Central memory CD4-positive, alpha-beta T cell (primary cell): ENCODE data around the gene VEZF1.

Source experiments
- DNase-seq: peaks from one replicate; pipeline ENCODE4 v3.0.0; 2022

The VEZF1 gene

DNA sequence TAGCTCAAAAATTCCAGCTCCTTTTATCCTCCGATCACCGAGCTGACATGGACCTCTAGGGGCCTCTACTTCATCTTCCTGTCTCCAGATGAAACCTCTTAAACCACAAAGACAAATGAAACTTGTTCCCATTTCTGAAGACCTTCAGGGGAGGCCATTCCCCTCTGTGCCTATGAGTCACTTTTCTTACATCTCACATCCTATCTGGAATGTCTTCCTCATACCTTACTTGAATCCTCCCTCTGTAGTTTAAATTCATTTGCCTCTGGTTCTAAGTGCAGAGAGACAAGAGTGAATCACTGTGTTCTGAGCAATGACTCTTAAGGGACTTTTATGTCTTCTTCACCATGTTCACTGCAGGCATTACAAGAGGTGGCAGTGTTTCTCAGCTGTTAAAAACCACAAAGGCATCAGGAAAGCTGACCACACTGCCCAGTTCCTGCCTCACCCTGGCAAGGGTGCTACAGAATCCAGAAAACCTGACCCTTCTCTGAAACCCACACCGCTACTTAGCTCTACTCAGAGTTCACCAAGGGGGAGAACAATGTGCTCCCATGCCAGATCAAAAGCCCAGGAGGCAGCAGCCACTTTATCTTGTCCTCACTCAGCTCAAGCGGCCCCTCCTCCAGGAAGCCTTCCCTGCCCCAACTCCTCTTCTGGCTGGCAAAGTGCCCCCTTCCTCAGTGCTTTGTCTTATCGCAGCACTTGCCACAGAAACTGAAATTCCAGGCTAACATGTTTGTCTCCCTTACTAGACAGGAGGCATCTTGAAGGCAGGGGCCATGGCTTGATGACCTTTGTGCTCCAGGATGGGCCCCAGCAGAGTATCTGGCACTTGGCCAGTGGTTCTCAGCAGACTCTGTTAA is 39.3 kb downstream of the VEZF1 start:
- DNase-seq: no peak

DNA sequence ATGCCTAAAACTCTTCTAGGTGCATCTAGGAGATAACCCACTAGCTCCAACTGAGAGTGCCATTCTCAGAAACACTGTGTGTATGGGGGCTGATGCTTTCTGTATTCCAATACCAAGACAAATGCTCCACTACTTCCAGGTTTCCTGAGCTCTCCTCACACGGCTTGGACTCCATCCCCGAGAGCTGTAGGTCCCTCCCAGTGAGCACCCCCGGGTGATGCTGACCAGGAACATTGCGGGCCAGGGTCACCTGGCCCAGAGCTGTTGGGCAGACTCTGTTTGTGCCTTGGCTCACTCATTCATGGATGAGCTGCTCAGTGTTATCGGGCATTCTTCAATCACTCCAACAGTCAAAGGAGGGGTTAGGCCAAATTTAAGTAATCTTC is 39.9 kb downstream of the VEZF1 start:
- DNase-seq: no peak

DNA sequence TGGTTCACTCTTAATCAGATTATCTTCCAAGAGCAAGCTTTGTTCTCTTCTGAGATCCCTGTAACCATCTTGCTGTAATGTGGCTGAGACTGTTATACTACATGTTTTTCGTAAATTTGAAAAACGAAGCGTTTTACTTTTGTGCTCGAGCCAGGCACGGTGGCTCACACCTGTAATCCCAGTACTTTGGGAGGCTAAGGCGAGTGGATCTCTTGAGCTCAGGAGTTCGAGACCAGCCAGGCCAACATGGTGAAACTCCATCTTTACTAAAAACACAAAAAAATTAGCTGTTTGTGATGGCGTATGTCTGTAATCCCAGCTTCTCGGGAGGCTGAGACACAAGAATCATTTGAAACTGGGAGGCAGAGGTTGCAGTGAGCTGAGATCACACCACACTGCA is 40.7 kb downstream of the VEZF1 start:
- DNase-seq: no peak

DNA sequence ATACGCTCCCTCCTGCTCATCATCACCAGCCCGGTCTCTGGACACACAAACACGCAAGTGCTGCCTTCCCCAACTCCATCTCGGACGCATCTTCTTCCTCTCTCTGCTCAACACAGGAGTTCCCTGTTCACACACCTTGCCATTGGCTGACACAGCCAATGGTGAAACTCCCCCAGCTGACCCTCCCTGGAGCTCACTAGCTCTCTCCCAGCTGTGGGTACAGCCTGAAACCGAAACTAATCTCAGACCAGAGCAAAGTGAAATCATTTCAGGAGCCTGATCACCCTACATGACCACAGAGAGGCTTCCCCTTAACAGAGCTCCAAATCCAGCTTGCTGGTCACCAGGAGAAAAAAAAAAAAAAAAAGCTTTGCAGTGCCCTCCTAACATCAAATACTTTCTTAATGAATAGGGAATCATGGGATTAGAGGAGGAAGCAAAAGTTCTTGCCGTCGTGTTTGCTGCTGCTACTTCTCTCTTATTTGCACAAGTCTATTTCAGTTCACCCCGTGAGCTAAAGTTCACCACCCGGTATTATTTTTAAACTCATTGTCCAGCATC is 41.2 kb downstream of the VEZF1 start:
- peak; percentile 19 for DNase-seq

DNA sequence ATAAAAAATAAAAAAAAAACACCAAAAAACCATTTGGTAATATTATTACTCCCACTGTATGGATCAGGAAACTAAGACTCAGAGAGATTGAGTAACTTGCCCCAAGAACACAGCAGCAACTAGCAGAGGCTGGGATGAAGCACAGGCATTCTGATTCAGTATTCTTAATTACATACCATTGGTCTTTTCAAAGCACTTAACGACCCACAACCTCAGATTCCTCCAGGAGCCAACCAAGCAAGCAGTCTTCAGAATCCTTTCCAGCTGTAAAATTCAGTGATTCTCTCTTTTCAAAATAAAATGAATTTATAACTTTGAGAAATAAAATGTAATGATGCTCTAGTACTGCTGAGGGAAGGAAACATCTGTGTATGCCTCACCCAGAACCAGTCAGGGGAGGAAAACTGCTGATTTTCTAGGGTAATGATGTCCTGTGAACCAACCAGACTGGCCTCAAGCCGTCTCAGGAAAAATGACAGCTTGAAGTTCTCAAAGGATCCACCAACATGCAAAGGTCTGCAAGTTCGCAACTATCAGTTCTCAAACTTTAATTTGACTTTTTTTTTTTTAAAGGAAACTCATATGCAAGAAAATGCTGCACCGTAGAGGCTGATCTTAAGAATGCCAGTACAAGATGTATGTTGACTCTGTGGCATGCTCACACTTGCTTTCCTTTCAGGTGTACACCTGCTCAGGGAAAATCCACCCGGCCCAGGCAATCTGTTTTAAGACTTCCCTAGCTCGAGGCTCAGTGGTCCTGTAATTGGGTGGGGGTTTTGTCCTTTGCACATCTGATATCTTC is 41.9 kb downstream of the VEZF1 start:
- DNase-seq: no peak

DNA sequence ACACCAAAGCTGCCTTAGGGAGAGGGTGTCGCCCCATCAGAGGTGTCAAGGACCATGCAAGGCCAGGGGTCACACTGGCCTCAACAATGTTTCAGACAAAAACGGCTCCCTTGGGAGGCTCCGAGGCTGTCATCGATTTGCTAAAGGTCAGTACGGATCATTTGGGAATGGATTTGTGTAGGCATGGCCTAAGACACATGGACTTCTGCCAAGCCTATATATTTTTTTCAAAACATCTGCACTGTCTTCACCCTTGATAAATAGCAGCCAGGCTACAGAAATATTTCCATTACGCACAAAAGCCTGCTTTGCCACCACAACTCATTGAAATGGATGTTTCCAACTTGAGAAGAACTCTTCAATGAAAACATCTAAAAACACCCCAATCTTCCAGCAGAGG is 43.1 kb downstream of the VEZF1 start:
- no peak for DNase-seq

DNA sequence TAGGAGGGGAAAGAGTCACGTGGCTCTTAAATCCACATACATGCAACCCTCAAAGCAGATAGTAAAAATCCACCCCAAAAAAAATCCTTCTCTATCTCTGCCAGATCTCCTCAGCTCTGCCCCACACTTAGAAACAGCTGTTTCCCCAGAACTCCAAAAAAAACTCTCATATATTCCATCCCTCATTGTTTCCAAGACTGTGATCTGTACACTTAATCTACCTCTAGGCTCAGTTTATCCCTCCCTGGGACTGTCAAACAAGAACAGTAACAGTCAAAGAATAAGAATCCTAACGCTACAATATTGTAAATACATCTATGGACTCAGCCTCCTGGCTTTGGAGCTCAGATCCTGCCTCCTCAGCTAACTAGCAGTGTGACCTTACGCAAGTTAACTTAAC is 44.4 kb downstream of the VEZF1 start:
- DNase-seq: no peak

DNA sequence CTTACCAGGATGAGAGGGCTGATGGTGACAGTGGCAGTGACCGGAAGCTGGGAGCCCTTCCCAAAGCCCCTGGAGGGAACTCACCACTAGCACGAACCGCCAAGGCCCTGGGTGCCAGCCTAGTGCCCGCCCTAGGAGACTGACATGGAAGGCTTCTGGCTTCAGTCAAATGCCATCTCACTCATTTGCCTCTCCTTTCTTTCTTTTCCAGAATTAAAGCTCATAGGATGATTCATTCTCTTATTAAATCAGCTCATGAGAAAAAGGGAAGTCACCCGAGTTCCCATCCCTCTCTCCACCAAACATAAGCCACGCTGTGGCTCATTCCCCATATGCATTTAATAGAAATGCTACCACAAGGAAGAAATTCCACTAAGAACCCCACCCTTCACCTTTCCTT is 44.9 kb downstream of the VEZF1 start:
- no peak for DNase-seq

DNA sequence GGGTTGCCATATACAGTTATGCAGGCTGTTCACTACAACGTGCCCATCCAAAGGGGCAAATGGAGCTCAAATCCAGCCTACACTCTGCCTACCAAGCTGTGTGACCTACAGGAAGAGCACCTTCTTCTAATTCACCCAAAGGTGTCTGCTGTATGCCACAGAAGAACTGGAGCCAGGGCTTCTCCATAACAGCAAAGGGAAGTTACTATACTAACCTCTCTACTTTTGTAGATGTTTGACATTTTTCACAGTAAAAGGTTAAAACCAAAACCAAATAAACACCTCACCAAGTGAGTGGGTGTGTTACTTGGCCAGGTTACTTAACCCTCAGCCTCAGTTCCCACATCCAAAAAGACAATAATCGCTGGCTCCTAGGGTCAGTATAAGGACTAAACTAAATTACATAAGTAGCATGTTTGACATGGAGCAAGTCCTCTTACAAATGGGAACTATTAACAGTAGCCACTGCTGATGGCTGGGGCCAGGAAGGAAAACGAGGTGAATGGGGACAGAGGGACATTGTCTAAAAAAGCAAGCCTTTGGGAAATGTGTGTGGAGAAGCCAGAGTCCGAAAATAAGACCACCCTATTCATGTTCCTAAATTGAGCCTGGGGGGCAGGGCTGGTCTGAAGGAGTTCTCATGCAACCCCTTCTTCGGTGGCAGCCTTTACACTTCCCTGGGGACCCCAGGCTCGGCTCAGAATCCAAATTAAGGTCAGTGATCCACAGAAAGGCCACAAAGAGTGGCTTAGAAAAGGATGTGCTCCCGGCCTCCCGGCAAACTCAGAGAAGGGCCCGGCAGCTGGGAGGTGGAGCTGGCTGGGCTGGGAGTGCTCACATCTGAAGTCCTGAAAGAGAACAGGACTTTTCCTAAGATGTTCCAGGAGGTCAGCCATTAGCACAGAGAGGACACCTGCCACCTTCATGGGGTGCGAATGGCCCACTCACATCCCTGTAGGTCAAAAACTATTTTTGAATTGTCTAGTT is 46.4 kb downstream of the VEZF1 start:
- DNase-seq: no peak

DNA sequence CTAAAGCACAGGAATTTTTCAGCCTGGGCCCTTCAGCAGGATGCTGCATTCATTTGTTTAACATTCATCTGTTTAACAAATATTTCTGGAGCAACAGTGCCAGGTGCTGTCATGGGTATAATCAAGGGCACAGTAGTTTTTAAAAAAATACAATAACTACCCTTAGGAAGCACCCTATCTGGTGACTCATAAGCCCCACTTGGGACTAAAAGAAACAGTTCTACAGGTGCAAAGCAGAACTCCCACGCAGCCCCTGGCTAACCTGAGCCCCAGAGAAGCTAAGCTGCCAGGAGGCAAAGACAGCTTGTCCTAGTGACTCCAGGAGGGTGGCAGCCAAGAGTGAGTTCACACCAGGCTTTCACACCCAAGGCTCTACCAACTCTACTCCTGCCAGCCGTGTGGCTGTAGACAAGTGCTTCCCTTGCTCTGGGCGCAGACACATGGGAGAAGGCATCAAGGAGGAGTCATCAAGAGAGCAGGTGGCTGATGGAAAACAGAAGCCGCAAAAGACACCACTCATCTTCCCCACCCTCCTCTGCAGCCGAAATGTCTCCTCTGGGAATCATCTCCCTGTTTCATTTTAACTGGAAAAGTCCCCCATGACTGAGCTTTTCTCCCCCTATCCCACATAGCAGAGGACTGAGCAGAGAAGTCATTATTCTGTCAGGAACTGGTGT is 47.3 kb downstream of the VEZF1 start:
- no peak for DNase-seq

DNA sequence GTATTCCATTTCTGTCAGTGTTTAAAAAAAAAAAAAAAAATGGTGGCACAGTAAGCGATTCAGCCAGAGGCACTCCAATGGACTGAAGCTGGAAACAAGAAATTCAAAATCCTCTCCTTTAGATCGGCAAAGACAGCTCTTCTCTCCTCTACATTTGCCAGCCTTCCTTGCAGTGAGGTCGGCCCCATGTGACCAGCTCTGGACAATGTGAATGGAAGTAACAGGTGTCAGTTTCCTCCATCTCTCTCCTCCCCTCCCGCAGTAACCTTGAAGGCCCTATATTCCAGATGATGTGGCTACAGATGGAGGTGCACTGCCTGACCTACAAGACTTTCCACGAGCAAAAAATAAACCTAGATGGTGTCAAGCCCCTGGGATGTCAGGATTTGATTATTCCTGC is 47.8 kb downstream of the VEZF1 start:
- DNase-seq: no peak

DNA sequence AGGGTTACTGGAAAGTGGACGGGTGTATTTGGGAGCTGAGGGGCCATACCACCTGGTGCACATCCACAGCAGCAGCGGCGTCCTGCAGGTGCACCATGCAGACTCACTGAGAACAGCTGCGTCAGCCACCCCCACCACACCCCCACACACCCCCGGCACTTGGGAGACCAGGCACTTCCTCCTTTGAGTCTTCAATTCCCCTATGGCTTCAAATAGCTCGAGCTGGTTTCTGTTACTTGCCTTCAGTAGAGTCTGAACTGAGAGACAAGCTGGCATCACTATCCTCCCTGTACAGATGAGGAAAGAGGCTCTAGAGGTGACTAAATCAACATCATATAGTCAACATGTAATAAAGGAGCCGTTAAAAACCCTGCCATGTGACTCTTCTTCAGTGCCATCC is 48.3 kb downstream of the VEZF1 start:
- no peak for DNase-seq

DNA sequence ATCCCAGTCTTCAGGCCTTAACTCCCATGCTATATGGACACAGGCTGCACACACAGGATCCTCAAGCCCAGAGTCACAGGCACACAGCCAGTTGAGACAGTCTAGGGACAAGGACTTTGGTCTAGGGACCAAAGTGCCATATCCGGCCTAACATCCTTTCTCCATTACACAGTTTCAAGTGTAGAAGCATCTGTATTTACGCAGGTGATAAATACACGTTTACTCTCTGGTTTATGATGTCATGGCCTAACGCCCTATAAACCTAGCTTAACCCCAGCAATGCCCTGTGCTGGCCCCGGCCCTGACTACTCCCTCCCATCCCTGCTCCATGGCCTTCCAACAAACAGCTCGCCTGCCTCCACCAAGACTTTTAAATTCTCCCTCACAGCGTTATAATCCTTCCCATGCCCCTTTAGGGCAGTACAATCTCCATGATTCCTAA is 50.0 kb downstream of the VEZF1 start:
- DNase-seq: no peak

DNA sequence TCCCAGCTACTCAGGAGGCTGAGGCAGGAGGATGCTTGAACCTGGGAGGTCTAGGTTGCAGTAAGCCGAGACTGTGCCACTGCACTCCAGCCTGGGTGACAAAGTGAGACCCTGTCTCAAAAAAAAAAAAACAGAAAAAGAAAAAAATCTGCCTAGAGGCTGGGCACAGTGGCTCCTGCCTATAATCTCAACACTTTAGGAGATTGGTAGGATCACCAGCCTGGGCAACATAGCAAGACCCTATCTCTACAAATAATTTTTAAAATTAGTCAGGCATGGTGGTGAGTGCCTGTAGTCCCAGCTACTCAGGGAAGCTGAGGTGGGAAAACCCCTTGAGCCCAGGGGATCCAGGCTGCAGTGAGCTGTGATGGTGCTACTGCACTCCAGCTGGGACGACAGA is 50.6 kb downstream of the VEZF1 start:
- DNase-seq: no peak

DNA sequence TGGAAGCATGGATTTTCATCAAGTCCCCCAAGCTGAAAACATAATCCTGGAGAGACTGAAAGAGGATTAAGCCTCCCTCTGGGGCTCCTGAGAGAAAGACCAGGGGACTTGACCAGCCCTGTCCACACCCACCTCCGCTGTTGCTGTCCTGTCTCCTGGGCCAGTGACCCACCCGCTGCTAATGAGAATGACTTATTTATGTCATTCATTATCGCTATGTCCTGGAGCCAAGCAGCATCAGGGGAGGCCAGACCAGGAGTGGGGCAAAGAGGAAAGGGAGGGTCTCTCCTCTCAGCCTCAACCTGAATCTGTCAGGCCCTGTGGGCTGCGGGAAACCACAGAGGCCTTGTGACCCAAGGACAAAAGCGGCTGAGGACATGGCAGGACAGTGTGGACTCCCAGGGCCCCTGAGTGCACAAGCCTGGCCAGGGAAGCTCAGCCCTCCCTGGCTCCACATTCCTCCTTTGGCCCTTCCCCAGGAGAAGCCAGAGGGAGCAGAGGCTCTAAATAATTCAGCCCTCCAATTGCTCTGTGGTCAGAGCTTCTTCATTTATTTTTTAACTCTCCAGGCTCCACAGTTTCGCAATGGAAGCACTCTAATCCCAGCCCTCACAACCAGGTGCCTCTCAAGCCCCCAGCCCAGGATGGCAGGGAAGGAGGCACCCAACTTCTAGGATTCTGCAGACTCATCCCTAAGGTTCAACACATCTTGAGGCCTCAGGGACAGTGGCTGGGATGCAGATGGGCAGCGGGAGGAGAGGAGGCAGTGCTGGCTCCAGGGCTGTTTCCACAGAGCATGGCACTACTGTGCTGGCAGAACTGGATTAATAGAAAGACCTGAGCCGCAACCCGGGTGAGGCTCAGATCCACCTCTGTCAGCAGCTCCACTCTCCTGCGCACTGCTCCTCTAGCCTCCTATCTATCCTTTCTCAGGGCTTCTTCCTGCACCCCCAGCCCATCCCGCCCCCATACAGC is 51.9 kb downstream of the VEZF1 start:
- DNase-seq: no peak

DNA sequence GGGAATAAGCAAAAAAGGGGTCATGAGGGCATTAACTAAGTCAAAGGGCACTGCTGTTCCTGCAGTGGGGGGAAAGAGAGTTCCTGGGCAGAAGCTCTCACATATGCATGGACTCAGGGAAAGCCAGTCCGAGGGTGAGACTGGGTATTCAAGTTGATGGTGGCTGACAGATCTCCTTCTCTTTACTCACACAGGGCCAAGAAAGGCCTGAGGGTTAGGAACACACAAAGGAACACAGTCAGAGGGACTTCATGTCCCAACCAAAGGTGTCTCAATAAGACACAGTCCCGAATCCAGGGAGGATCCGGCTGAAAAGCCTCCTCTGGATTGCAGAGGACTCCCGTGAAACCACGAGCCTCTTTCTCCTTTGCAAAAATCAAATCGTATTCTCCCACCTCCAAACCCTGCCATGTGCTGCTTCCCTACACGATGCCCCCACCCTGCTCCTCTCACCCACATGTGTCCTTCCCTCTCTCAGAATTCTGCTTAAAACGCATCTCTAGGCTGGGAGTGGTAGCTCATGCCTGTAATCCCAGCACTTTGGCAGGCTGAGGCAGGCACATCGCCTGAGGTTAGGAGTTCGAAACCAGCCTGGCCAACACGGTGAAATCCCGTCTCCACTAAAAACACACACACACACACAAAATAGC is 56.4 kb downstream of the VEZF1 start:
- DNase-seq: no peak

DNA sequence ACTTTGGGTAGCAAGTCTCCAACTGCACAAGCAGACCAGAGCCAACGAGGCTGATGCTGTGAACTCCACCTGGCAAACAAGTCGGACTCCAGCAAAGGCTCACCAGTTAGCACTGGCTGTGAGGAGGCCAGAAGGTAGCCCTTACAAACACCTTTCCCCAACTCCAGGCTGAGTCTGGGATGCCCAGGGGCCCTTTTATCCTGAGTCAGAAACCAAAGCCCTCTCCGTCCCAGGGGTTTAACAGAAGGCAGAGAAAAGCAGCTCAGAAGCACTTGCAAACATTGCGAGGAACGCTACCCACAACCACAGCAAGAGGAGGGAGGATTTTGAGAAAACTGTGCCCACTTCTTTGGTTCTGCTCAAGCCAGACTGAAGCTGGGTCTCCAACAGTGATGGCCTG is 57.8 kb downstream of the VEZF1 start:
- DNase-seq: no peak

DNA sequence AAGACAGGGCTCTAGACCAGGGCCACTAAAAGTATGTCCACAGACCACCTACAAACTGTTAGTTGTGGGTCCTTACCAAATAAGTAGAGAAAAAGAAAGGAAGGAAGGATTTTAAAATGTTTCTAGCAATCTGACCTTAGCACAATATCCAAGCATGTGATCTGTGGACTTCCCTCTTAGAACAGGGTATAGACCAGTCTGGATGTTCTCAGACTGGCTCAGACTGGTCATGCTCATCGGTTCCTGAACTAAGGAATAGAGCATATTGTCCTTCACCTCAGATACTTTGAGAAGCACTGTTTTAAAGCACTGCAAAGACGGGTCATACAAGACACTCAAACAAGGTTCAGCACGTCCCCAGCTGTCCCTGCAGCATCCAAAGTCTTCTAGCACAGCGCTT is 58.7 kb downstream of the VEZF1 start:
- no peak for DNase-seq

DNA sequence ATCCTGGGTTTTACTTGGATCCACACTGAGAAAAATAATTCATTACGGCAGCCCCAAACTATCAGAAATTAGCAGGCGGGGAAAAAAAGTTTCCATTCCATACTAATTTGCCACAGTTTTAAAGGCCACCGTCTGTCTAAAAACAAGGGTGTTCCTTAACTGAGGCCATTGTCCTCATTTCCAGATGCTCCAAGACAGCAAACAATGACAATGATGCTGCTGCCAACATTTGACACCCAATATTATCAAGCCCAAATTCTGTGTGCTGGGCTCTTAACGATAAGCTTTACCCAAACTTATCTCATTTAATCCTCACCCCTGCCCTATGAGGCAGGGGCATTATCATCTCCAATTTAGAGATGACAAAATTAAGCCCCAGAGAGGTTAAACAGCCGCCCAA is 59.1 kb downstream of the VEZF1 start:
- no peak for DNase-seq

DNA sequence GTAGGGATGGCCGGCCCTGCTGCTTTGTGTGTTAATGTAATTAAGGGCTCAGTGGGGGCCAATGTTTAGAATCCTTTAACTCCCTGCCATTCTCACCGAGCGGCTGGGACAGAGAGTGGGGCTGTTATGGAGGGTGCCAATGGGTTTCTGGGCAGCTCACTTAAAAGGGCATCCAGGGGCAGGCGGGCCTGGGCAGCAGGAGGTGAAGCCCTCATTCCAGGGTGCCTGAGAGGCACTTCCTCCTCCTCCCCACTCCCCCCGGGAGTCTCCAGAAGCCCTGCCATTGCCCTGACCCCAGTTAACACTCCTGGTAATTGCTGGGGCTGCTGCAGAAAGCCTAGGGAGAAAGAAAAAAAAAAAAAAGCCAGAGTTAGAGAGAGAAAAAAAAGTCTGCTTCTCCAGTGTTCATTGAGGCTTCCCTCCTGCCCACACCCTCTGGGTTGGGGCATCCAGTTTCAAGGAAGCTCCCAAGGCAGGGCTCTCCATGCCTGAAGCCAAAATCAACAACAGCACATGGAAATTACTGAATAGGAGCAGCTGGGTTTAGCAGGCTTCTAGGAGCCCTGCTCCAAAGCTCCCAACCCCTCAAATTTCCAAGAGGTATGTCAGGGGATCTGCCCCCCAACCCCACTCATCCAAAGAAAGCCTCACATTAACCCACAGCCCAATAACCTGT is 60.9 kb downstream of the VEZF1 start:
- DNase-seq: no peak
